Mammary epithelial cell (primary cell): ENCODE results near the gene ISY1.

Experiments
- EZH2 ChIP-seq: IDR thresholded peaks from 2 replicates; pipeline ENCODE4 v1.6.1; 2012; ENCODE audit warnings: low read length, inconsistent platforms, borderline replicate concordance
- TF ChIP-seq, protein P1 (sequence below), 2 donors: IDR thresholded peaks in 1 of 2; conservative IDR thresholded peaks in 1 of 2; 2 replicates each; pipeline ENCODE4 v1.5.1; 2011 to 2012; ENCODE audit warnings: inconsistent platforms in 2 of 2, low read length in 2 of 2, mild to moderate bottlenecking in 2 of 2, control low read depth in 1 of 2, low read depth in 1 of 2; ENCODE audit not compliant: insufficient read depth in 1 of 2; ENCODE audit errors: extremely low read depth in 1 of 2

- TF ChIP-seq, protein P1, sequence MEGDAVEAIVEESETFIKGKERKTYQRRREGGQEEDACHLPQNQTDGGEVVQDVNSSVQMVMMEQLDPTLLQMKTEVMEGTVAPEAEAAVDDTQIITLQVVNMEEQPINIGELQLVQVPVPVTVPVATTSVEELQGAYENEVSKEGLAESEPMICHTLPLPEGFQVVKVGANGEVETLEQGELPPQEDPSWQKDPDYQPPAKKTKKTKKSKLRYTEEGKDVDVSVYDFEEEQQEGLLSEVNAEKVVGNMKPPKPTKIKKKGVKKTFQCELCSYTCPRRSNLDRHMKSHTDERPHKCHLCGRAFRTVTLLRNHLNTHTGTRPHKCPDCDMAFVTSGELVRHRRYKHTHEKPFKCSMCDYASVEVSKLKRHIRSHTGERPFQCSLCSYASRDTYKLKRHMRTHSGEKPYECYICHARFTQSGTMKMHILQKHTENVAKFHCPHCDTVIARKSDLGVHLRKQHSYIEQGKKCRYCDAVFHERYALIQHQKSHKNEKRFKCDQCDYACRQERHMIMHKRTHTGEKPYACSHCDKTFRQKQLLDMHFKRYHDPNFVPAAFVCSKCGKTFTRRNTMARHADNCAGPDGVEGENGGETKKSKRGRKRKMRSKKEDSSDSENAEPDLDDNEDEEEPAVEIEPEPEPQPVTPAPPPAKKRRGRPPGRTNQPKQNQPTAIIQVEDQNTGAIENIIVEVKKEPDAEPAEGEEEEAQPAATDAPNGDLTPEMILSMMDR (conservative IDR thresholded peaks at IDR 0.05 in 1 of 2, IDR thresholded peaks at IDR 0.05 in 1 of 2; ENCODE audit: extremely low read depth in 1 of 2, insufficient read depth in 1 of 2, low read depth in 1 of 2, low read length in 2 of 2): no peak
- no peak for TF ChIP-seq EZH2
These were observed 35.7 kb upstream of the ISY1 start for GRCh38 chr3:129196601-129197000.
